Activated T-cell treated with anti-CD3 and anti-CD28 coated beads for 4 hours (primary cell): Measurements from ENCODE around the gene CCDC110.
A peak's percentile ranks its signal among the peaks of the same experiment; 100 is the strongest.
"Not testable (repeated sequence)": the region's sequence is repeated elsewhere in the genome, so short reads cannot be mapped to it uniquely, and the experiment has no call there.

ENCODE experiments used
- DNase-seq: peaks from one replicate; pipeline ENCODE4 v3.0.0-alpha.2; 2020

The CCDC110 gene

GRCh38 chr4:185471235-185472102, at the start of gene CCDC110:
Gene CCDC110 (minus strand): TSS chr4:185471733. CDS start chr4:185471683, 50 bp downstream.
- DNase-seq = peak; percentile 89

- DNase-seq = no peak
Observed at GRCh38 chr4:185520119-185520518, 48.6 kb upstream of the CCDC110 start.

- DNase-seq = no peak
Observed at GRCh38 chr4:185518494-185518893, 47.0 kb upstream of the CCDC110 start.

GRCh38 chr4:185518069-185518468, 46.5 kb upstream of the CCDC110 start:
- DNase-seq = no peak

- no peak for DNase-seq
Observed at GRCh38 chr4:185515248-185515647, 43.7 kb upstream of the CCDC110 start.

GRCh38 chr4:185514182-185514697, 42.7 kb upstream of the CCDC110 start:
- no peak for DNase-seq

- no peak for DNase-seq
Observed at GRCh38 chr4:185513489-185514181, 42.1 kb upstream of the CCDC110 start.

GRCh38 chr4:185512516-185512915, 41.0 kb upstream of the CCDC110 start:
- no peak for DNase-seq

- not testable (repeated sequence) for DNase-seq
Observed at GRCh38 chr4:185511243-185511642, 39.7 kb upstream of the CCDC110 start.

GRCh38 chr4:185510806-185511205, 39.3 kb upstream of the CCDC110 start:
- no peak for DNase-seq

GRCh38 chr4:185508181-185508580, 36.6 kb upstream of the CCDC110 start:
- DNase-seq = no peak

- DNase-seq = no peak
Observed at GRCh38 chr4:185506422-185506821, 34.9 kb upstream of the CCDC110 start.

GRCh38 chr4:185504098-185505047, 32.8 kb upstream of the CCDC110 start:
- DNase-seq = no peak

GRCh38 chr4:185502386-185502785, 30.9 kb upstream of the CCDC110 start:
- no peak for DNase-seq

- no peak for DNase-seq
Observed at GRCh38 chr4:185500576-185500975, 29.0 kb upstream of the CCDC110 start.

GRCh38 chr4:185500035-185500434, 28.5 kb upstream of the CCDC110 start:
- no peak for DNase-seq

- no peak for DNase-seq
Observed at GRCh38 chr4:185488650-185489049, 17.1 kb upstream of the CCDC110 start.

GRCh38 chr4:185481401-185481800, 9.9 kb upstream of the CCDC110 start:
- no peak for DNase-seq

GRCh38 chr4:185480016-185480732, 8.6 kb upstream of the CCDC110 start:
- DNase-seq = no peak

GRCh38 chr4:185479507-185479971, 8.0 kb upstream of the CCDC110 start:
- no peak for DNase-seq

- DNase-seq = no peak
Observed at GRCh38 chr4:185473247-185473646, 1.7 kb upstream of the CCDC110 start.

GRCh38 chr4:185472103-185472542, 590 bp upstream of the CCDC110 start:
- no peak for DNase-seq
